ENCODE results near the gene KRTAP5-6. TPM values are rescaled to one million over a fixed set of nuclear protein-coding genes. Genes with fewer than 3 reads are reported as not detected.

Gene KRTAP5-6
- total RNA-seq, 2 donors from 2014 or later, result not detected

GRCh38 chr11:1742869-1743584, 46.0 kb downstream of the KRTAP5-6 start:
- H3K4me3 ChIP-seq, result no peak overlapping the region
- H3K27me3 ChIP-seq (replicated peaks; ENCODE audit: insufficient read depth), result no peaks in the 10 kb centered on the region
- H3K9me3 ChIP-seq, result no peaks in the 10 kb centered on the region
- no peaks in the 10 kb centered on the region for H3K4me1 ChIP-seq (replicated peaks)
- DNase-seq (ENCODE audit: low spot score), result no peak
- no peaks in the 10 kb centered on the region for H3K36me3 ChIP-seq
- H3K27ac ChIP-seq, result no peak overlapping the region
- 93% methylated on average over 3 of the region's 3 CpGs for WGBS
- intact Hi-C loops (cut with DNase I), result no loop called here
- TF ChIP-seq POLR2A (IDR thresholded peaks at IDR 0.05), result no peak
- no peak for TF ChIP-seq POLR2AphosphoS5 (IDR thresholded peaks at IDR 0.05)
- TF ChIP-seq CTCF (IDR thresholded peaks at IDR 0.05), result no peak

GRCh38 chr11:1743585-1744136, 46.7 kb downstream of the KRTAP5-6 start:
- H3K4me1 ChIP-seq (replicated peaks), result no peaks in the 10 kb centered on the region
- WGBS, result 84% methylated on average over 10 of the region's 10 CpGs
- H3K4me3 ChIP-seq, result no peak overlapping the region
- intact Hi-C loops (cut with DNase I), result no loop called here
- DNase-seq (ENCODE audit: low spot score), result no peak
- TF ChIP-seq POLR2AphosphoS5 (IDR thresholded peaks at IDR 0.05) (no peak), POLR2A (IDR thresholded peaks at IDR 0.05) (no peak), CTCF (IDR thresholded peaks at IDR 0.05) (no peak)
- no peaks in the 10 kb centered on the region for H3K9me3 ChIP-seq
- H3K27ac ChIP-seq, result no peak overlapping the region
- H3K36me3 ChIP-seq, result no peaks in the 10 kb centered on the region
- H3K27me3 ChIP-seq (replicated peaks; ENCODE audit: insufficient read depth), result peaks cover 4% of the 10 kb centered on the region

- Histone ChIP-seq H3K9me3 (no peaks in the 10 kb centered on the region), H3K27ac (no peak overlapping the region), H3K4me3 (no peak overlapping the region), H3K27me3 (replicated peaks; ENCODE audit: insufficient read depth) (peaks cover 9% of the 10 kb centered on the region), H3K4me1 (replicated peaks) (no peaks in the 10 kb centered on the region), H3K36me3 (no peaks in the 10 kb centered on the region)
- TF ChIP-seq POLR2AphosphoS5 (IDR thresholded peaks at IDR 0.05) (no peak), CTCF (IDR thresholded peaks at IDR 0.05) (no peak), POLR2A (IDR thresholded peaks at IDR 0.05) (no peak)
- no peak for DNase-seq (ENCODE audit: low spot score)
- 66% methylated on average over 23 of the region's 23 CpGs for WGBS
- intact Hi-C loops (cut with DNase I), result no loop called here
Measured at GRCh38 chr11:1744137-1744886, 47.3 kb downstream of the KRTAP5-6 start.

- WGBS, result 70% methylated on average over 18 of the region's 18 CpGs
- Histone ChIP-seq H3K27ac (no peak overlapping the region), H3K4me3 (no peak overlapping the region), H3K27me3 (replicated peaks; ENCODE audit: insufficient read depth) (peaks cover 9% of the 10 kb centered on the region), H3K4me1 (replicated peaks) (no peaks in the 10 kb centered on the region), H3K9me3 (no peaks in the 10 kb centered on the region), H3K36me3 (no peaks in the 10 kb centered on the region)
- intact Hi-C loops (cut with DNase I), result no loop called here
- TF ChIP-seq POLR2AphosphoS5 (IDR thresholded peaks at IDR 0.05), result no peak
- no peak for TF ChIP-seq POLR2A (IDR thresholded peaks at IDR 0.05)
- TF ChIP-seq CTCF (IDR thresholded peaks at IDR 0.05), result no peak
- no peak for DNase-seq (ENCODE audit: low spot score)
Measured at GRCh38 chr11:1744891-1745700, 48.1 kb downstream of the KRTAP5-6 start.

All from prostate gland (tissue), 2 donors.